D721Med (cell line): ENCODE results near the gene NUP35.

Source experiments
- DNase-seq: peaks from one replicate; pipeline ENCODE4 v3.0.0; 2011; ENCODE audit warnings: low spot score; ENCODE audit not compliant: insufficient read length
- FAIRE-seq: peaks from 2 replicates; lab custom pipeline; 2011; peaks lifted over from hg19 to GRCh38; lab: Jason Lieb, UNC
- TF ChIP-seq, protein P1 (sequence below): IDR thresholded peaks from 2 replicates; pipeline ENCODE4 v1.5.1; 2012; ENCODE audit warnings: mild to moderate bottlenecking, control low read depth; ENCODE audit not compliant: insufficient read depth; ENCODE audit errors: missing control alignments

Gene NUP35

DNA sequence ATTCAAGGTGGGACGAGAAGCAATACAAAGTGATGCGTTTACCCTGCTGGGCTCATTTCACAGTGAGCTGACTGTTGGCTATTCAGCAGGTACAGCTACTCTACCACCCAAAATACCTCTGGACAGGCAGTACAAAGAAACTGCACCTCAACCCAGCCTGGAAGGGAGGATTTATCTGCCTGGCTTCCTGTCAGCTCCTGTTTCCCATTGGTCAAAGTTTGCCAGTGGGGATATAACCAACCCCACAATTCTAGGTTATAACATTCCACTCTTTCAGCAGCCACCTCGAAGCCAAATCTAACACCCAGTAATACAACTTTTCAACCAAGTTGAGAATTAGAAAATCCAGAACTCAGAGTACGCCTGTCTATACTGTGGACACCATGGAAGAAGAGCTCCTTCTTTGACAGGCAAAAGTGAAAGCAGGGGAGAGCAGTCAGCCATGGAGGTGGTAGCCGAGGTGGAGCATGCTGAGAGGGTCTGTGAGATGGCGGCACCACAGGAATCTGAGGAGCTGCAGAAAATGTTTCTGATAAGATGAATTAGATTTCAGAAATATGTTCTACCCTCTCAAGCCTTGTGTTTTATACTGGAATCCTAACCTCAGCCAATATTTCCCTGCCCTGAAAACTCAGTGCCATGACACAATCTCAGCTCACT lies 34.9 kb upstream of the NUP35 start:
- no peak for DNase-seq
- TF ChIP-seq, protein P1, sequence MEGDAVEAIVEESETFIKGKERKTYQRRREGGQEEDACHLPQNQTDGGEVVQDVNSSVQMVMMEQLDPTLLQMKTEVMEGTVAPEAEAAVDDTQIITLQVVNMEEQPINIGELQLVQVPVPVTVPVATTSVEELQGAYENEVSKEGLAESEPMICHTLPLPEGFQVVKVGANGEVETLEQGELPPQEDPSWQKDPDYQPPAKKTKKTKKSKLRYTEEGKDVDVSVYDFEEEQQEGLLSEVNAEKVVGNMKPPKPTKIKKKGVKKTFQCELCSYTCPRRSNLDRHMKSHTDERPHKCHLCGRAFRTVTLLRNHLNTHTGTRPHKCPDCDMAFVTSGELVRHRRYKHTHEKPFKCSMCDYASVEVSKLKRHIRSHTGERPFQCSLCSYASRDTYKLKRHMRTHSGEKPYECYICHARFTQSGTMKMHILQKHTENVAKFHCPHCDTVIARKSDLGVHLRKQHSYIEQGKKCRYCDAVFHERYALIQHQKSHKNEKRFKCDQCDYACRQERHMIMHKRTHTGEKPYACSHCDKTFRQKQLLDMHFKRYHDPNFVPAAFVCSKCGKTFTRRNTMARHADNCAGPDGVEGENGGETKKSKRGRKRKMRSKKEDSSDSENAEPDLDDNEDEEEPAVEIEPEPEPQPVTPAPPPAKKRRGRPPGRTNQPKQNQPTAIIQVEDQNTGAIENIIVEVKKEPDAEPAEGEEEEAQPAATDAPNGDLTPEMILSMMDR, result no peak
- no peak for FAIRE-seq

DNA sequence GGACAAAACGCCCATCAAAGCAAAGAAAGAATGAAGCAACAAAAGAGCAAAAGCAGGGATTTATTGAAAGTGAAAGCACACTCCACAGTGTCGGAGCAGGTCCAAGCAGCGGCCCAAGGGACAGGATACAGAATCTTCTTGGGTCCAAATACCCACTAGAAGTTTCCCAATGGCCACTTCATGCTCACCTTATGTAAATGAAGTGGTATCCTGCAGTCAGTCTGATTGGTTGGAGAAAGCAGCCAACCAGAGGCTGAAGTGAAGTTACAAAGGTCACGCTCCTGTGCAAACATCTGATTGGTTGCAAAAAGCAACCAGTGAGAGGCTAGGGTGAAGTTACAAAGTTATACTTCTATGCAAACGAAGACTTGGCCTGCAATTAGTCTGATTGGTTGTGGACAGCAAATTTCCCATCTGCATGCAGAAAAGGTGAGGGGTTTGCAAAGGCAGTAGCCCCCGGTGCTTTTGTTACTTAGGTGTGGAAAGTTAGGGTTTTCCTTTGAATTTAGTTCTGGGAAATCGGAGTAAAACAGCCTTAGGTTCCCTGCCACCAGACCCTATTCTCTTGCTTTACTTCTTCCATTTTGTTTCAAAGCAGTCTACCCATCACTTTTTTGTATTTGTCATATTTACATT lies 32.8 kb upstream of the NUP35 start:
- FAIRE-seq, result no peak
- DNase-seq, result no peak
- TF ChIP-seq, protein P1, result no peak

DNA sequence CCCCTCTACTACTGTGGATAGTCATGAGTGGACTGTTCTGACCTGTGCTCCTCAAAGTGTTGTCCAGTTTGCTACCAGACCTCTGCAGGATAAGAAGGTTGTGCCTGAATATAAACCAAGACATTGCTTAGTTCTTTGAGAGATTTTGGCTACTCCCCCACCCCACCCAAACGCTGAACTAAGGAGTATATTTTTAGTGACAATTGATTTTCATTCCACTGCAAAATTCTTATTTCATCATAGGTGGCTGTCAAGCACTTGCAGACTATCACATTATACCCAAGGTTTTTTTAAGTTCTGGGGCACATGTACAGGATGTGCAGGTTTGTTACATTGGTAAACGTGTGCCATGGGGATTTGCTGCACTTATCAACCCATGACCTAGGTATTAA lies 32.3 kb upstream of the NUP35 start:
- TF ChIP-seq, protein P1, result no peak
- DNase-seq, result no peak
- no peak for FAIRE-seq

DNA sequence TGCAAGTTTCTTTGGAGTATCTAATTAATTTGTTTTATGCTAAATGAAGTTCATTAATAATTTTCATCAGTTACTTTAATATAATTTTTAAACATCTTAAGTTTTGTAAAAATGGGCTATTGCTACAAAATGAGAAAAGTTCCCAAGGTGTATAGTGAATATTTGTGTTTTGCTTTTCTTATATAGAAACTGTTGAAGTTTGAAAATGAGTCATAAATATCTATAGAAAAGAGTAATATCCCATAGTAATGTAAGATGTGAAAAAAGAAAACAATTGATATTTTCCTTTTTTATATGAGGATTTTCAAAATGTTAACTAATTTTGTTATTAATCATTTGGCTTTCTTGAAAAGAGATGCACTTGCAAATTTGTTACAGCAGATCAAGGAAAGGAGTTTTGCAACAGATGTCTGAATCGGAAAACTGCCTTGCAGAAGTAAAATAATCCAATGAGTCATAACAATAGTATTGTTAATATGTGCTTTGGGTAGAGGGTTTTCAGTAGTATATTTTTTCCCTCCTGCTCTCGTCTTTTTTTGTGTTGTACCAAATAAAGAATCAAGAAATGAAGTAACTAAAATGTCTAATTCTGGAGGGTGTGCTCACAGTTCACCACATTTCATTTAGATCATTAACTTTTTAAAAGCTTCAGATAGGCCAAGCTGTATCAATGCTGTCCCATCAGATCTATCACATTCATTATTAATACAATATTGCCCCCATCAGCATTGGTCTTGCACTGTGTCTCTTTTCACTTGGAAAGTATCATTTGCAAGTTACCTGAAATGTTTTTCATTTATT lies 30.2 kb upstream of the NUP35 start:
- TF ChIP-seq, protein P1, result no peak
- no peak for FAIRE-seq
- no peak for DNase-seq

DNA sequence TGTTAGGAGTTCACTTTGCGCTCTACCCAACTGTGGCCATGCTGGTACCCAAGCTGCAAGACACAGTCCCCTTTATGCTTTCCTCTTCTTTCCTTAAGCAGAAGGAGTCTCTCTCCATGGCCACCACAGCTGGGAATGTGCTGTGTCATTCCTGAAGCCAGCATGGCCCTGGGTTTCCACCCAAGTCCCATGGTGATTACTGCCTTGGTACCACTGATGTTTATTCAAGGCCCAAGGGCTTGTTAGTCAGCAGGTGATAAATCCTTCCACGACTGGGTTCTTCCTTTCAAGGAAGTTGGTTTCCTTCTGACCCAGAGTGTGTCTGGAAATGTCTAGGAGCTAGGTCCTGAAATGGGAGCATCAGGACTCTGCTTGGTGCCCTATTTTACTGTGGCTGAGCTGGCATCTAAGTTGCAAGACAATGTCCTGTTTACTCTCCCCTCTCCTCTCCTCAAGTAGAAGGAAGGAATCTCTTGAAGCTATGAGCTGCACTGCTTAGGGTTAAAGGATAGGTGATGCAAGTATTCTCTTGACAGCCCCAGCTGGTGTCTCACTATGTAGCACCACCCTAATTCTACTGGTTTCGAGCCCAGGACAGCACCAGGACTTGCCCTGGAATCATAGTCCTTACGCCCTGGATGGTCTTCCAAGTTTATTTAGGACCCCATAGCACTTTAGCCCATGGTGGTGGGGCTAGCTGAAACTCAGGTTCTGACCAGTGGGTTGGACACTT lies 18.7 kb upstream of the NUP35 start:
- FAIRE-seq, result no peak
- TF ChIP-seq, protein P1, result no peak
- no peak for DNase-seq

DNA sequence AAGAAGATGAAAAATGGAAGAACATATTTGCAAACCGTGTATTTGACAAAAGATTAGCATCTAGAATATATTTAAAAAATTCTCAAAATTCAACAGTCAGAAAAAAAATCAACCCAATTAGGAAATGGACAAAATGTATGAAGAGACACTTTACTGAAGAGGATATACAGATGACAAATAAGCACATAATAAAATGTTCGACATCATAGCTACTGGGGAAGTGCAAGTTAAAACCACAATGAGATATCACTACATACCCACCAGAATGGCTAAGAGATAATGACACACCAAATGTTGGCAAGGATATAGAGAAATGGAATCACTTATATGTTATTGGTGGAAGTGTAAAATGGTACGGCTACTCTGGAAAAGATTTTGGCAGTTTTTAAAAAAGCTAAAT lies 11.7 kb upstream of the NUP35 start:
- no peak for FAIRE-seq
- no peak for DNase-seq
- TF ChIP-seq, protein P1, result no peak
